Kasumi-1 (cell line): ENCODE measurements around the gene ZNF446.
"Not testable (repeated sequence)": the region's sequence is repeated elsewhere in the genome, so short reads cannot be mapped to it uniquely, and the experiment has no call there.

Source experiments
- DNase-seq, 2 experiments: peaks; one replicate each; lab custom pipeline; 2025; lab: John Stamatoyannopoulos, UW

ZNF446 gene

DNA sequence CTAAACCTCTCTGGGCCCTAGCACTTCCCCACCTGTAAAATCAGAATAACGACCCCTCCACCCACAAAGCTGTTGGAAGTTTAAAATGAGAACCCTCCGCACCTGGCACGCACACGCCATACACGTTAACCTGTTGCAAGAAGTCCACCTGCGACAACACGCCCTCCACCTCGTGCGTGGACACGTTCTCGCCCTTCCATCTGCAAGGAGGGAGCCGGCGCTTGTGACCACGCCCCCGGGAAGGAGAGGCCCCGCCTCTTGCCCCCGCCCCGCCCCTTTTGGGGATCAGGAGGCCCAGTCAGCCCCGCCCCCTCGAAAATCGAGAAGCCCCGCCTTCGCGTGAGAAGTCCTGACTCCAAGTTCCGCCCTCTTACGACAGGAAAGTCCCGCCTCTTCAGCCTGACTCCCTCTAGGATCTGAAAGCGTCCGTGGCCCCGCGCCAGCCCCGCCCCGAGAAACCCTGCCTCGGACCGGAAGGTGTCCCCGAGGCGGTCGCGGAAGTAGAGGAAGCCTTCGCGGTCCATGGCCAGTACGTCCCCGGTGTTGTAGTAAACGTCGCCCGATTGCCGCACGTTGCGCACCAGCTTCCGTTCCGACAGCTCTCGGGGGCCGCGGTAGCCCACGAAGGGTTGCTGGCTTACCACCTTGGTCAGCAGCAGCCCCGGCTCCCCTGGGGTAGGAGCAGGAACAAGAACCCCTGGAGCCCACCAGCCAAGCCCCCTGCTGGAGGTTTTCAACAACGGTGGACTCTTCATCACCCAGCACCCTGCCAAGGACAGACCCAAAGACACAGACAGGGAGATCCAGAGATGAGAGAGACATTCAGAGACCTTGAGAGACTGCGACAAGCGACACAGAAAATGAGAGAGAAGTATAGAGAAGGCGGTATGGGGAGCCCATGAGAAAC, 23.1 kb downstream of the ZNF446 start:
- DNase-seq = peak; percentile 96 to 98

- no peak for DNase-seq
Measured at GRCh38 chr19:58500242-58500641, 24.1 kb downstream of the ZNF446 start.

GRCh38 chr19:58507602-58508223, 31.6 kb downstream of the ZNF446 start:
- DNase-seq = not testable (repeated sequence)

- DNase-seq = no peak
Measured at GRCh38 chr19:58509731-58510083, 33.6 kb downstream of the ZNF446 start.

- no peak for DNase-seq
Measured at GRCh38 chr19:58510084-58510862, 34.1 kb downstream of the ZNF446 start.

- DNase-seq = no peak
Measured at GRCh38 chr19:58511353-58512208, 35.4 kb downstream of the ZNF446 start, which contains the start of gene SLC27A5. Gene SLC27A5, minus strand, starts transcription at chr19:58511992. Its CDS starts 37 bp downstream, at chr19:58511955.

DNA sequence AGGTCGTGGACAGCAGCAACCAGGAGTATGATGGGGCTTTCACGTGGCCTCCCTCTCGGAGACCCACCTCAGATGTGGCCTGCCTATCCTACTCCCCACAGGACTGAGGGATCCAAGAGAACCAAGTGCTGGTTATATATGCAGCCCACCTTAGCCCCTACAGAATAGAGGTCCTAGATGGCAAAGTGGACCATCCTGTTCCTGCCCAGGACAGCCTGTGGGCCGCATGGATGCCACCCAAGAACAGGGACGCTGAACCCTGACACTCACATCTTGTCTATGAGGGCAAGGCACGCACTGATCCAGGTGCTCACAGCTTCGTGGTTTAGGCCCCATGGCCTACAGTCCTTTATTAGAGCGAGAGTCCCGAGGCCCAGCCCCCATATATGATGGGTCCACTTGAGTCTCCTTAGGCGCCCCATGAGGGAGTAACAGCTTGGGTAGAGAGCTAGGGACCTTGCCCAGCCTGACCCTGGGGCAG, 37.1 kb downstream of the ZNF446 start:
- no peak for DNase-seq

DNA sequence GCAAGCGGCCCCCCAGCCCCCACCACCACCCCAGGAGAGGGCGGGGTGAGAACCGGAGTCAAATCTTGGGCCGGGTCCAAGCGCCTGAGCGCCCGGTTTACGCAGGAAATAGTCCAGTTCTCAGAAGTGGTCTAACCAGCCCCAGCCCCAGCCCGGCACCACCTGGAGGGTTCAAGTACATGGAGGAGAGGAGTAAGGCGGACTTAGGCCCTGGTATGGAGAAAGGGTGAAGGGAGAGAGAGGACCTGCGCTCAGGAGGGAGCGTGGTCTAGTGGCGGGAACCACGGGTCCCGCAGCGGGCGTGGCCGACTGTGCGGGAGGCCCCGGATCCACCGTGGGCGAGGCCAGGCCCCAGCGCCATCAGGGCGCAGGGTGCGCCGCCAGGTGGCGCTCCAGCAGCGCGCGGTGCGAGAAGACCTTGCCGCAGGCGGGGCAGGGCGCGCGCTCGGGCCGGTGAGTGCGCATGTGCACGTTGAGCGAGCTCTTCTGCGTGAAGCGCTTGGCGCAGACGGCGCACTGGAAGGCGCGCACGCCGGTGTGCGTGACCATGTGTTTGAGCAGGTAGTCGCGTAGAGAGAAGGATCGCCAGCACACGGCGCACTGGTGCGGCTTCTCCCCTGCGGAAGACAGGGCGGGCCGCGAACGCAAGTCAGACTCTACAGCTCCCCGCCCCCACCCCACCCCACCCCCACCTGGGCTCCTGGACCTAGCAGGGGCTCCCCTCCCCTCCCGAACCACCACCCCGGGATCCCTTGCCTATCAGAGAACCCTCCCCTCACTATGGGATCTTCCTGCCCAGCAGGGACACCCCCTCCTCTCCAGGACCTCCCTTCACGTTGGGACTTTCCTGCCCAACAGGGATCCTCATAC, 37.8 kb downstream of the ZNF446 start:
- DNase-seq = peak; percentile 85 to 86

DNA sequence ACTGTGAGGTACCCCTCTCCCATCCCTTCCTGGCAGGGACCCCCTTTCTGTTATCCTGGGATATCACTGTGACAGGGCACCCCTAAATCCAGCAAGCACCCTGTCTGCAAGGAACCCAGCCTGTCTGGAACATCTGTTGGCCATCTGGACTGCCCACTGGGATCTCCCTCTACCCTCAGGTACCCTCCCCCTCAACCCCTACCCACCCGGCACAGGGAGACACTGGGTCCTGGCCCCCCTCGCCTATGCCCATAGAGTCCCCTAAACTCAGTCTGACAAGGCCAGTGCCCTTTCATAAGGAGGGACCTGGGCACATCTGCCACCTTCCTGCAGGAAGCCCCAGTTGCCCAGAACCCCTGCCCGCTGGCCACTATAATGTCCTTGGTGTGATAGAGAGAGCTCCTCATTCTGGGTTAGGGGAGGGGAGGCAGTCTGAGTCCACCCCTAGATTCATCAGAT, 38.4 kb downstream of the ZNF446 start:
- DNase-seq = no peak

GRCh38 chr19:58515259-58515658, 39.1 kb downstream of the ZNF446 start:
- DNase-seq = no peak

DNA sequence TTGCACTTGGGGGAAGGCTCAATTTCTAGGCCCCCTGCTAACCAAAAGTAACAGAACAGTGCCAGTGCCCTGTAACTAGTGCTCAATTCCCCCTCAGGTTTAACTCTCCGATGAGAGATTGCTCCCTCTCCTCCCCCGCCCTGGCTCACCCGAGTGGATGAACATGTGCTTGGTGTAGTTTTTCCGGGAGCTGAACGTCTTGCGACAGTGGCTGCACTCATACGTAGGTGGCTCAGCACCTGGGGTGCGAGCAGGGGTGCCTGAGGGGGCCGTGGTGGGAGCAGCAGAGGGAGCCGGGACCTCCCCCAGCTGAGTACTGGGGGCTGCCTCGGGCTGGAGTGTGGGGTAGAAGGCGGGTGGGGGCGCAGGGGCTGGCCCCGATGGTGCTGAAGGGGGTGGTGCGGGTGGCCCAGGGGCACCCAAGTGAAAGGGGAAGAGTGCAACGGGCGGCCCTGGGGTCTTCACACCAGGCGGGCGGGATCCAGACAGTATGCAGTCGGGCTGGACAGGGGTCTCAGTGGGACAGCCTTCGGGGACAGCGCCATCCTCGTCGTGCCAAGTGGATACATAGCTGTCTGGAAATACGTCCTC, 40.2 kb downstream of the ZNF446 start:
- DNase-seq = no peak

GRCh38 chr19:58516964-58517833, 41.0 kb downstream of the ZNF446 start:
- no peak for DNase-seq

DNA sequence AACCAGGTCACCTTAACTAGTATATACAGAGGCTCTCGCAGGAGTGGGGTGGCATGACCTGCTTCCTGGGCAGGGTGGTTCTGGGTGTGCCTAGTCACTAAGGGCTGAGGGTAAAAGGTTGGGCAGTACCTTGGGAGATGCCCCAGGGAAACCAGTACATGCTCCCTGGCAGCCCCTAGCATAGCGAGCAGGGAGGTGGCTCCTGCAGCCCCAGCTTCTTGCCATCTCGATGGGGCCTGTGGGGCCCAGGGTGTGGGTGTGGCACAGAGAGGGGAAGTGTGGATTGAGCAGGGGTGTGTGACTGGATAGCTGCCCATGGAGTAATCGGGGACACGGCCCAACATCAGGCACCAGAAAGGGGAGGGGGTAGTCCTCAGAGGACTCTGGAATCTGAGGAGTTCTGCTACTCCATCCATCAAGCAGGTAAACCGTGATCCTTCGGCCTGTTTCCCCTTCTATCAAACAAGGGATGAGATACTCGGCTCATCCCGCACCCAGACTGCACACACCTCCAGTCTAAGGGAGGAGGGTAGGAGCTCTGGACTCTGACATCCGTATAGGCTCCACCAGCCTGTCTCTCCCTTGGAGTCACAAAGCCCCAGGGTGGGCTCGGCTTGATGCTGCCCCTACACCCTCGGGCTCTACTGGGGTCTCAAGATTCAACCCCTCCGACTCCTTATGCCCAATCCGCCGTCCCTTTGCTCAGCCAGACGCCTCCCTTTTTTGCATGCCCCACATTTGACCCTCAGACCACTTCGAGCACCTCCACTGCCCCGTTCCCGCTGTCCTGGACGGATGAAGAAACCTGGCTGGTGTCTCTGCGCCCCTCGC, 42.3 kb downstream of the ZNF446 start:
- DNase-seq = peak; percentile 60 to 63

- peak; percentile 64 to 81 for DNase-seq
Measured at GRCh38 chr19:58519087-58519354, 42.9 kb downstream of the ZNF446 start.

- DNase-seq = peak; percentile 98 to 99
Measured at GRCh38 chr19:58519355-58520256, 43.5 kb downstream of the ZNF446 start, which contains the start of gene ZBTB45. Gene ZBTB45, minus strand, starts transcription at chr19:58519810. Its CDS starts 2,137 bp downstream, at chr19:58517673.

GRCh38 chr19:58520257-58520599, 44.1 kb downstream of the ZNF446 start:
- DNase-seq = no peak

DNA sequence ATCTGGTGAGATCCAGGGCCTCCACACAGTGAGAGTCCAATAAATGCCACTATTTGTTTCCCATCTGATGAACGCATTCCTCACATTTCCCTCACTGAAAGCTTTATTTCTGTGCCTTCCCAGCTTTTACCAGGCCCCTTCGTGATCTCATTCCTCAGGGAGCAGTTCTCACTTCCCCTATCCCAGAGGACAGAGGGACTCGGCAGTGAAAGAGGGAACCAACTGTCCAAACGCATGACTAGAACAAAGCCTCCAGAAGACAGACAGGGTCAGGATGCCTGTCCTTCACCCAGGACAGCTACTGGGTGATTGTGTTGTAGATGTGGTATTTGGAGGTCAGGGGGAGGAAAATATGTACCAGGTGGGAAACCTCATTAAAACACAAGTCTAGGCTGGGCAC, 45.5 kb downstream of the ZNF446 start:
- no peak for DNase-seq
